Renal cortex interstitium (tissue), 11 donors: ENCODE results near the gene ANKDD1B. TPM values are rescaled to one million over a fixed set of nuclear protein-coding genes. Genes with fewer than 3 reads are reported as not detected.

Experiments
- DNase-seq, 11 donors: peaks; one replicate each; pipeline ENCODE4 v3.0.0-alpha.2; 2013; ENCODE audit warnings: low read depth in 9 of 11, low spot score in 4 of 11; ENCODE audit errors: extremely low read depth in 1 of 11
- polyA plus RNA-seq, 3 donors: library from polyadenylated mRNA; unstranded; fragments of 120-200 nt; gene quantifications; one replicate each; pipeline ENCODE4 v1.2.1, GENCODE V29; 2013; ENCODE audit not compliant: insufficient read length in 3 of 3

ANKDD1B gene
- polyA plus RNA-seq, 3 donors, result 6.7 to 8.9 (median 7.4) TPM

DNA sequence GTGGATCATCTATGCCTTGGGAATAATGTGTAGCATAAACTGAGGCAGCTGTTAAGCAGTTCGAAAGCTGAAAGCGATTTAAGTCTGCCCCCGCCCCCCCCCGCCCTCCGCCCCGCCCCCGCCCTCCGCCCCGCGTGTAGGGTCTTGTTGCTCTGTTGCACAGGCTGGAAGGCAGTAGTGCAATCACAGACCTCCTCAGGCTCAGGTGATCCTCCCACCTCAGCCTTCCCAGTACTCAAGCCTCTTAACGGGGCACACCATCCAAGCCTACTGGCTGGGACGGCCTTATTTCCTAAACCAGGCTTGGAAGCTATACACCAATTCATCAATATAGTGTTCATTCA is 945 bp downstream of the ANKDD1B start:
- no peak for DNase-seq

DNA sequence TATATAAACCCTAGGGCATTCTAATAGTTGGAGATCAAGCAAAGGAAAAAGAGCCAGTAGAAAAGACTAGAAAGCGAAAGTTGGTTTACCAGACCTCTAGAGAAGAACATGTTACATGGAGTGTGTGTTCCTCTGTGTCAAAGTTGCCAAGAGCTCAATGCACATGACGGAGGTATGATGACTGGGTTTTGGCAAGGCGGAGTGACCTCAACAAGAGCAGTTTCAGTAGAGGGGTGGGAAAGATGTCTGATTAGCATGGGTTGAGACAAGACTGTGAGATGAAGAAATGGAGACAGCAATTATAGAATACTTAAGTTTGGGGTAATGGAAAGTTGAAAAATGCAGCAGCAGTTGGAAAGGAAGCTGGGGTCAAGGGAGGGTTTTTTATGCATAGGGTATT is 1.6 kb downstream of the ANKDD1B start:
- no peak for DNase-seq

DNA sequence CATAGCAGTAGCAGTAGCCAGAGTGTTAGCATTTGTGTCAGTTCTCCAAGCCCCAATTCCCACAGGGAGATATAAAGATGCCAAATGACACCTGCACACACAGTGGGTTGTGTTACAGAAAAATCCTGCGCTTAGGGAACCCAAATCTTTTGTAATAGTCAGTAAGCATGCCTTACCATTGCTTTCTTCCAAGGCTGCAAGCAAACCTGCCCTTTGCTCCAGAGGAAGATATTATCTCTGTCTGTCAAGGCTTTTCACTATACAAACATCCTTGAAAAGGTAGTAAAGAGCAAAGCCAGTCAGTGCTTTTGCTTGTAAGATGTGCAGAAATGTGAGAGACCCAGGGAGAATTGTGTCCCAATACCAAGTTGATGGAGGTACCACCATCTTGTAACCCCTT is 2.9 kb downstream of the ANKDD1B start:
- DNase-seq, result no peak

DNA sequence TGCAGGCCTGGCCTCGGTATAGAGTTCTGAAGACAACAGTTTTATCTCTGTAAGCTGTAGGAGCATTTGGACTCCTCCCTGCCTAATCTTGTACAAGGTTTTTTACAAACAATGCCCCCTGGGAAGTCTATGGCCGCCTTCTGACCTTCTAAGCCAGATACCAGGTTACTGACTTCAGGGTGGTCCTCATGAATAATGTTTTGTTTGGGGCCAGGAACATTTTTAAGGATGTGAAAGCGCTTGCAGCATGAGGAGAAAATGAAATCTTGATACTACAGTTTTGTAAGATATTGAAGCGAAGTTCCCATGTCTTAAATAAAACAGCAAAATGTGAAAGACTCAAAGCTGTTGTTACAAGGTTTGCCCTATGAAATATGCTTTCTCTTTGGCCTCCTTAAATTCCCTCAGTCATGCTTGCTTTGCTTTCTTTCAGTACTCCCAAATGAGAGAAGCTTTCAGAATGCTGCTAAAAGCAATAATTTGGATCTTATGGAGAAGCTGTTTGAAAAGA is 5.2 kb downstream of the ANKDD1B start:
- DNase-seq, result peak in 6 of 11 donors; percentile 35 to 71 (median 52)

DNA sequence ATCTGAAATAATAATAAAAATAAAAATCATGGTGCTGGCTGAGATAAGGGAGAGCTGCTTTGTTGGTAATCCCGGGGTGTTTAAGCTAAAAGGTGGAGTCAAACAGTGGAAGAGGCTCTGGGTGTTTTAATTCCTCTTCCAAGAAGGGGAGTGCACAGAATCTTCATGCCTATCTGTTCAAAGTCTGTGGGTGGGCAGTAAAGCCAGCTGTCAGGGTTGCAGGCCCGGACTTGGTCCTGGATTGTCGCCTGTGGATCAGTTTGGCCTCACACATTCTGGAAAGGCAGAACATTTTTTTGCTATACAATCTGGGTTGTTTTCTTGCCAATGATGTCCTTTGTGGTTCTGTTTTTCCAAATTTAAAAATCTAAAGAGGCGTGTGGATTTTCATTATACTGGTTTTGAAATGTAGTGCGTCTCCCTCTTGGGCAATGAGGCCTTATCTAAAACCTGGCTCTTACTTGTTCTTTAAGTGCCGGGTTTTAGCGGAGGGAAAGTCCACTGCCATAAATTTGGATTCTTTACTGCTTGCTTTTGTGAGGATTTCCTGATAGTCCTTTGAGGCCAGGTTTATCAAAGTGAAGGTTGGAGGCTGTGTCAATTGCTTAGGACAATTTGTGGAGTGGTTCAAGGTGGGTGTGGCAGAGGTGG is 5.8 kb downstream of the ANKDD1B start:
- DNase-seq, result peak in 2 of 11 donors; percentile 11

DNA sequence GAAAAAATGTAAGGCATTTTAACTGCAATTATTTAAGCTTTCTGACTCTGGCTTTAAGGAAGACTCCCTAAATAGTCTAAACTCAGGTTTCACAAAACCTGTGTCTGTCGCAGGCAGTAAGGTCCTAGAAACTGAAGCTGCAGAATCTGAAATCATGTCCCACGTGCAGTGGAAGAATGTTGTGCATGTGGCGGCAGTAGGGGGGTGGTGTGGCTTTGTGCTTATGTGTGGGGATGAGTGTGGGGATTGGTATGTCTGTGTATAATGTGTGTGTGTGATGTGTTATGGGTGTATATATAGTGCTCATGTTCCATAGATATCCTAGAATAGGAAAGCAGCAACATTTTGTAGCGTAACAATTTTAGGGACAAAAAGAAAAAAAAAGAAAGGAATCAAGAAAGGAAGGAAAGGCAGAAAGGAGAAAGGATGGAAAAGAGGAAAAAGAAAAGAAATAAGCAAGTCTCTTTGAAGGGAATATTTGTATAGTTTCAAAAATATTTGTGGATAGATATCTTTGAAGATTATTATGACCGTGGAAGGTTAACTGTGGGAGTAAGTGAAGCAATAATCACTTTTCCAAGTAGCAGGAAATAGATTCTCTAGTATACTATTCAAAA is 6.6 kb downstream of the ANKDD1B start:
- no peak for DNase-seq

DNA sequence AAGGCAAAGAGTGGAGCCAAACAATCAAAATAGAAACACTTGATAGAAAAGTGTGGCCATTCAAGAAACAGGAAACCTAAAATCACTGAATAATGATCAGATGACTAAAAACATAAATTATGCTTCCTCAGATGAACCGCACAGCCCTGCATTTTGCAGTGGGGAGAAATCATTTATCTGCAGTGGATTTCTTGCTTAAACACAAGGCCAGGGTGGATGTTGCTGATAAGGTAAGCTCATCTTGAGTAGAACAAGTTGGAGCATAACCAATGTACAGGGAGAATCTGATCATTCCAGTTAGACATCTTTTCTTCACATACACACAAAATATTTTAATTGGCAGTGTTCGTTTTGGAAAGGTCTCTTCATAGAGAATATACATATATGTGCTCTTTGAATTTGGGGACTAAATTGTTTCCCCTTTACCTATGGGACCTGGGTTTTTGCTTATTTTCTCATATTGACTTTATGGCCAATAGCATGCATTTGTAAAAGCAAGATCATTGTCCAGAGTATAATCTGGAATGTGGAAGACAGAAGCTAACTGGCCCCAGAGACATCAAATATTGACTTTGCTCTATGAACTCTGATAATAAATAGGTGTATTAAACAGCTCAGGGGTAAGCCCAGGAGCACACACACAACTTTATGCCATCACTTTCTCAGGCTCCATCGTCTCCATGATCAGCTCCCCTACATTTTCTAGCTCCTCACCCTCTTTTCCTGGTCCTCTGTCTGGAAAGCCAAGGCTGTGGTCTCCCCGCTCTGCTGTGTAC is 9.1 kb downstream of the ANKDD1B start:
- DNase-seq, result no peak

DNA sequence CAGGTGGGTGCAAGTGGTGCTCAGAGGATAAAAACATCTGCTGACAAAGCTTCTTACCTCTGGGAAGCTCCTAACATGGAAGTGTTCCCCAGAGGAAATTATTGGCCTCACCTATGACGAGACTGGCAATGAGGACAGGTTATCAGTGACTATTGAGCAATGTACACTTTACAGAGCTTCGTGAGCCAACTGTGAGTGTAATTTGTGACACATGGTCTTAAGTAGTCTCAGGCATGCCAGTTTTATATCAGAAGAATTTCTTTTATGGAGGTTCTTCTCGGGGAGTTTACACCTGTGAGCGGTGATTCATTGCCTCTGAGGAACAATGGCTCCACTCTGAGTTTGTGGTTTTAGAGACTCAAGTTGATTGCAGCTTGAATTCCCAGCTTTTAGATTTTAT is 11.3 kb downstream of the ANKDD1B start:
- DNase-seq, result no peak

DNA sequence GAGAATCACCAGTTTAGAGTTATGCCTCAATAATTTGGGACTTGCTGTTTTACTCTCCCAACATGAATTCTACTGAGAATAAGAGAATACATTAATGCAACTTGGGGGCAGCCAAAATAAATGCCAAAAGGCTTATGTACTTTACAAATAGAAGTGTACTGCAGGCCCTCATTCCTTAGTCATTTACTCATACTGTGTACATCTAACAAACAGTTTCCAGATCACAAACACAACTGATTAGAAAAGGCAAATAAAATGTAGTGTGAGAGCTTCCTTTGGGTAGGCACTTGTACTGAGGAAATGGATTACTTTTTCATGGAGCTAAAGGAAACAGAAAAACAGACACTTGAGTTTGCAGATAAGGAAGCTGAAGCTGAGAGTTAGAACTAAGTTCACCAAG is 12.6 kb downstream of the ANKDD1B start:
- no peak for DNase-seq

DNA sequence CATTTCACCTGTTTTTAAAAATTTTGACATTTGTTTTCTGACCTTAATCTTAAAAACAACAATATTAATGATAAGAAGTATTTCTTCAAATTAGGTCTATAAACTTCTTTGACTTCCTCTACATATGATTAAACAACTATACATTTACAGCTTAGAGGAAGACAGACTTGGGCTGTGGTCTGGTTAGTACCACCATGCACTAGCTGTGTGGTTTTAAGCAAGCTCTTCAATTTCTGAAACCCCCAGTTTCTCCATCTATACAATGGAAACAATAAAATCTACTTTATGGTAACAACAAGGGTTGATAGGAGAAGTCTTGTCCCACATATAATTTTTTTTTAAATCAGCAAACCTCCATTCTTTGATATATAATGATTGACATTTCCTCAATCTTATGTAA is 15.7 kb downstream of the ANKDD1B start:
- no peak for DNase-seq

DNA sequence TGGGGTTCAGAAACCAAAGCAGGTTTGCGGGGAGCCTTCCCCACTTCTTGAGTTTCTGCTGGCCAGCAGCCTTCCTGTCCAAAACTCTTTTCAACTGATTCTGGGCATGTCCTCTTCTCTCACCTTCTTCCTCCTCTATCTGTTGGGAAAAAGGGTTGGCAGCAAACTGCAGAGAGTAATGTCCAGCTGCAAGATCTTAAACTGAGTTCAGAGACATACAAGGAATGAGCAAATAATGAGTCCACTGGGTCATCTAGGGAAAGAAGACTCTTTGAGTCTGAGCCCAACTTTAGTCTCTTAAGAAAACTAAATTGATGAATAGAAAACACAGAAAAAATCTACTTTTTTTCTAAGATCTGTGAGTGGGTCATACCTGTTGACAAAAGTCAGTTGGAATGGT is 16.5 kb downstream of the ANKDD1B start:
- no peak for DNase-seq

DNA sequence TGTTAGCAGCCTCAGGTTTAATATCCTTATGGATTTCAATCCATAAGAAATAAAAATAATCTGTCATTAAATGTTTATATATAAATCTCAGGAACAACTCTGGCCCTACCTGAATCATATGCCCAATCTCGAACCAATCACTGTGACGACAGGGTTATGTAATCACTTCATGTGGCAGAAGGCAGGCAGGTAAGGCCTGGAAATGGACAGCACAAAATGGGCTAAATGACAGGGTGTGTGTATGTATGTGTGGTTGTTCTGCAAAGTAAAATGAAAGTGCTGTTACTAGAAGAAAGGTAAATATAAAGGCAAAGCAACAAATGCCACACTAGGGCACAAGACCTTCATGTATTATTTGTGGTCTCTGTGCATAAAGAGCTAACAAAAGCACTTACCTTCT is 19.6 kb downstream of the ANKDD1B start:
- no peak for DNase-seq

DNA sequence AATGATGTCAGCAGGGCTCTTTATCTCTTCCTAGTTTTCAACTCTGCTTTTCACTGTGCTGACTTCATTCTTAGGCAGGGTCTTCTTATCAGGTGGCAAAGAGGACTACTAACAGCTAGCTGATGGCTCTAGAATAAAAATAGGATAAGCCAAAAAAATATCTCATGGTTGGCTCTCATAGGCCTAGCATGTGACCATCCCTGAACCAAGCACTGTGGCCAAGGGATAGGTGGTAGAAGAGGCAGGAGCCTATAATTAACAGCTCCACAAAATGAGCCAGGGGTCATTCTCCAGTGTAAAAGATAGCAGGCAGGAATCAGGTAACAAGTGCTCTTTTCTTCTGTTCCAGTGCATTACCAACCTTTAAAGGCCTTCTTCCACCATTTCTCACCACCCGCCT is 21.1 kb downstream of the ANKDD1B start:
- no peak for DNase-seq

DNA sequence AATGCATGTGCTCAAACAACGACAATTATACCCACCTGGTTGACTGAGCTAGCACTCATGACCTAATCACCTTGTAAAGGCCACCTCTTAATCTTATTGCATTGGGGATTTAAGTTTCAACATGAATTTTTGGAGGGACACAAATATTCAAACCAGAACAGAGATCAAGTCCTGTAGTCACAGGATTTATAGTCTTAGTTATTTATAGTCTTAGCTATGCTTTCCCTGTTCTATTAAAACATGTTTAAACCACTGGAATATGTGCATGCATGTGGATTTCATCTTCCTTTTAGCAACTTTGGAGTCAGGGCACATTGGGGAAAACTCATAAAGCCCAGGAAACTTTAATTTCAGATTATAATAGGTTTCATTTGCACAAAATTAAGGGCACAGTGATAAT is 26.7 kb downstream of the ANKDD1B start:
- DNase-seq, result no peak

DNA sequence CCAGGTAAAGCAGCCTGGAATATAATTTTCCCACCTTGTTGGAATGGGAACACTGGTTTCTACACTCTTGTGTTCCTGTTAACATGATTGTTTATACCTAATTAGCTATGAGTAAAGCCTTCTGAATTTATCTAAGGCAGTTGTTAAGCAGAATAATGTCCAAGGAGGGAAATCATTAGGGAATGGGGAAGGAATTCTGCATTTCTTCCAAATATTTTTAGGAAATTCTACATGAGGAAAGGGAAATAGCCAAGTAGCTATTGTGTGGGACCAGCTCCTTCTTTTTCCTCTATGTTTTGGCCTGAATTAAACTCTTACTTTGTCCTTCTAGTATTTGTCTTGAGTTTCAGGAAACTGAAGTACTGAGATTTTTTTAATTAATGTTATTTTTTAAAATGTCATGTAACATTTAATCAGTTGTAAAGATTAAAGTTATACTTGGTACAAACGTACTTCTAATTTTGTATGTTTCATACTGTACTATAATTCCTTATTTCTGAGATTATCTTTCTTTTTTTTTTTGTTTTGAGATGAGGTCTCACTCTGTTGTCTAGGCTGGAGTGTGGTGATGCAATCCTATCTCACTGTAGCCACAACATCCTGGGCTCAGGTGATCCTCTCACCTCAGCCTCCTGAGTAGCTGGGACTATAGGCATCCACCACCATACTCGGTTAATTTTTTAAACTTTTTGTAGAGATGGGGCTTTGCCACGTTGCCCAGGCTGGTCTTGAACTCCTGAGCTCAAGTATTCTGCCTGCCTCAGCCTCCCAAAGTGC is 28.5 kb downstream of the ANKDD1B start:
- DNase-seq, result no peak

DNA sequence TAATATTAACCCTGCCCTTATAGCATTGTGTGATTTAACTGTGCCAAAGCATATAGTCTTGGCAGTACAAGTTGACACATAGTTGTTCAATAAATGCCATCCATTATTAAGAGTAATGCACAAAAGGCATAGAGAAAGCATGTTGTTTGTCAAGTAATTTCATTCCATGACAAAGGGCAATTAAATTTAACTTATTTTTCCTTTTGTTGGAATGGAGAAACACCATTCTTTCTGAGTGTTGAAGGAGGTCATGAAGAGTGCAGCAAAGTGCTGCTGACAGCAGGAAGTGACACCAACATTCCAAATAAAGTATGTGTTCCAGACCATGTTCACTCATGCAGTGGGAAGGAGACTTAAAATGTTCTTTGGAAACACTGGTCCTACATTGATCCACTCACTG is 29.1 kb downstream of the ANKDD1B start:
- DNase-seq, result peak in 7 of 11 donors; percentile 41 to 73 (median 56)

DNA sequence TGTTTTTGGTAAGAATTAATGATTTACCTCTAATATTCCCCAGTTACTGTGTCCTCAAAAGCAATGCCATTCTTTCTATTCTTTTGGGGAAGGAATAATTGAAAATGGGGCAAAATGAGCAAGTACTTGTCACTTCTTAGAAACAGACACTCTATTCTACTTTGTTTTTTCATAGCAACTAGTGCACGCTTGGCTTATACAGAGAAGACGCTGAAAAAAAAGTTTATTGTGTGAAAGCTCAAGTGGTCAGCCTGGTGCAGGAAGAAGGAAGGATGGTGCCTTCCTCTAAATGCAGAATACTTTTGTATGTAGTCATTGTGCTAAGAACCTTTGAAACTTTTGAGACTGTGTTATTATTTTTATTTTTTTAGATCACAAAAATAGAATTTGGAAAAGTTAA is 29.6 kb downstream of the ANKDD1B start:
- DNase-seq, result no peak

DNA sequence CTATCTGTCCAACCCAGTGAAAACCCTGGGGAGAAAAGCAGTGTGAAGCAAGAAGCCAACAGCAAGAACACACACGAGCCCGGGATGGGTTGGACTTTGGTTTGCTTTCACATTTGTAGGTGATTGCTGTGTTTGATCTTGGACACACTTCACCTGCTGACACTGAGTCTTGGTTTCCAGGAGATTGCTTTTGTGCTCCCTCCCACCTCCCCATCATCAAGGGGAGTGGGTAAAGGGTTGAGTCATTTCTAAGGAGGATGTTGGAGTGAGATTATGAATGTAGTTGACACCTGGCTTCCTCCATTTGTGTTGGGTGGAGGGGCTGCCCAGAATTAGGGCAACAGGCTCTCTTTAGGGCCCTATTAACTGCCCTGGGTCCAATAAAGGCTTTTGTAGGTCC is 37.5 kb downstream of the ANKDD1B start:
- DNase-seq, result peak in 1 of 11 donors; percentile 29

DNA sequence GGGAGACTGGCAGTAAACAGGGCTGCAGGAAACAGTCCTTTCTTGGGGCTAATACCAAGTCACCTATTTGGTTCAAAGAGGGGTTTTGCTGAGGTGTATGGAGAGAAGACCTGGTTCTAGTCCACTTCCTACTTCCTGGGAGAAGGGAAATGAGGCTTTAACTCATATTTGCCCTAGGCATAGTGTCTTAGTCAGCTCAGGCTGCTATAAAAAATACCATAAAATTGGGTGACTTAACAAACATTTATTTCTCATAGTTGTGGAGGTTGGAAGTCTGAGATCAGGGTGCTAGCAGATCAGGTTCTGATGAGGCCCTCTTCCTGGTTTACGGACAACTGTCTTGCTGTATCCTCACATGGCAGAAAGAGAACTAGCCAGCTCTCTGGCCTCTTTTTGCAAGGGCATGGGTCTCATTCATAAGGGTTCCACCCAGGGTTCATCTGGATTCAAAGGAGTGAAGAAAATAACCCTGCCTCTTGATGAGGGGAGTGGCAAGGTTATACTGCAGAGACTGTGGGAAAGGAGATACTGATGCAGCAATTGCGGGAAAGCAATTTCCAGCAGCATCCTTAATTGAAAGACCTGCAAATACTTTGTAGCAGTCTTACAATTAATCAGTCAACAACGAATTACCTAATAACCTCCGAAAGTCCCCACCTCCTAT is 40.5 kb downstream of the ANKDD1B start:
- no peak for DNase-seq
